CD4-positive, alpha-beta T cell treated with Interleukin-4 for 1 hour (primary cell): ENCODE results near the gene GPRC5C.

Experiments used
- DNase-seq, 2 donors: peaks; one replicate each; pipeline ENCODE4 v3.0.0-alpha.2; 2020 to 2022

Gene GPRC5C

GRCh38 chr17:74435775-74436359 lies 4.0 kb downstream of the GPRC5C start:
- no peak for DNase-seq

GRCh38 chr17:74437702-74438101 lies 5.8 kb downstream of the GPRC5C start:
- DNase-seq = peak in 1 of 2 donors; percentile 24

- DNase-seq = no peak
These were observed 8.0 kb downstream of the GPRC5C start for GRCh38 chr17:74439691-74440567.

- DNase-seq = no peak
These were observed 9.6 kb downstream of the GPRC5C start for GRCh38 chr17:74441537-74441936.

- DNase-seq = no peak
These were observed 10.4 kb downstream of the GPRC5C start for GRCh38 chr17:74442291-74442669.

GRCh38 chr17:74442670-74443515 lies 11.0 kb downstream of the GPRC5C start:
- peak in 1 of 2 donors; percentile 62 for DNase-seq

GRCh38 chr17:74443516-74444296 lies 11.8 kb downstream of the GPRC5C start:
- no peak for DNase-seq

GRCh38 chr17:74444406-74444805 lies 12.5 kb downstream of the GPRC5C start:
- no peak for DNase-seq

GRCh38 chr17:74445158-74445557 lies 13.3 kb downstream of the GPRC5C start:
- no peak for DNase-seq

- peak in 1 of 2 donors; percentile 32 for DNase-seq
These were observed 14.9 kb downstream of the GPRC5C start for GRCh38 chr17:74446551-74447500.

GRCh38 chr17:74447628-74448159 lies 15.8 kb downstream of the GPRC5C start:
- DNase-seq = no peak

- DNase-seq = no peak
These were observed 16.9 kb downstream of the GPRC5C start for GRCh38 chr17:74448756-74449155.

GRCh38 chr17:74449306-74449705 lies 17.4 kb downstream of the GPRC5C start:
- no peak for DNase-seq

- DNase-seq = no peak
These were observed 17.9 kb downstream of the GPRC5C start for GRCh38 chr17:74449773-74450172.

- no peak for DNase-seq
These were observed 18.3 kb downstream of the GPRC5C start for GRCh38 chr17:74450231-74450630.

- DNase-seq = no peak
These were observed 19.1 kb downstream of the GPRC5C start for GRCh38 chr17:74450925-74451403.

- no peak for DNase-seq
These were observed 19.7 kb downstream of the GPRC5C start for GRCh38 chr17:74451557-74451956.

GRCh38 chr17:74452033-74452840 lies 20.3 kb downstream of the GPRC5C start:
- no peak for DNase-seq

- no peak for DNase-seq
These were observed 21.2 kb downstream of the GPRC5C start for GRCh38 chr17:74452841-74453661.
